ENCODE data around the gene SCAF4.

DNA sequence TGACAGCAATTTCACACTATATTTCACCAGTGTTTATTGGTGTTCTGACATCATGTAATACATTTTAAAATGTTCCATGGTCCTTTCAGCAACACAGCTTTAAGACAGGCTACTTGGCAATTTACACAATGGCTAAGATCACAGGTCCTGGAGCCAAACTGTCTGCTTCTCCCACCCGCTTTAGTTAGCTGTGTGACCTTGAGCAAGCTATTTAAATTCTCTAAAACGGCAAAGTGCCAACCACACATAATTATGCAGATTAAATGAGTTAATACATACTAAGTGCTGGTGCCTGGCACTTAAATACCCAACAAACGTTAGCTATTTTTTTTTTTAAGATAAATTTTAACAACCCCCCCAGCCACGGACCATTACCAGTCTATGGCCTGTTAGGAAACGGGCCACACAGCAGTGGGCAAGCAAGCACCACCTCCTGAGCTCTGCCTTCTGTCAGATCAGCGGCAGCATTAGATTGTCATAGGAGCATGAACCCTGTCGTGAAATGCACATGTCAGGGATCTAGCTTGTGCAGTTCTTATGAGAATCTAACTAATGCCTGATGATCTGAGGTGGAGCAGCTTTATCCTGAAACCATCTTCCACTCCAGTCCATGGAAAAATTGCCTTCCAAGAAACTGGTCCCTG, 45.5 kb downstream of the SCAF4 start:
- no peak for TF ChIP-seq POLR2AphosphoS5 (IDR thresholded peaks at IDR 0.05)
- TF ChIP-seq, protein P1, sequence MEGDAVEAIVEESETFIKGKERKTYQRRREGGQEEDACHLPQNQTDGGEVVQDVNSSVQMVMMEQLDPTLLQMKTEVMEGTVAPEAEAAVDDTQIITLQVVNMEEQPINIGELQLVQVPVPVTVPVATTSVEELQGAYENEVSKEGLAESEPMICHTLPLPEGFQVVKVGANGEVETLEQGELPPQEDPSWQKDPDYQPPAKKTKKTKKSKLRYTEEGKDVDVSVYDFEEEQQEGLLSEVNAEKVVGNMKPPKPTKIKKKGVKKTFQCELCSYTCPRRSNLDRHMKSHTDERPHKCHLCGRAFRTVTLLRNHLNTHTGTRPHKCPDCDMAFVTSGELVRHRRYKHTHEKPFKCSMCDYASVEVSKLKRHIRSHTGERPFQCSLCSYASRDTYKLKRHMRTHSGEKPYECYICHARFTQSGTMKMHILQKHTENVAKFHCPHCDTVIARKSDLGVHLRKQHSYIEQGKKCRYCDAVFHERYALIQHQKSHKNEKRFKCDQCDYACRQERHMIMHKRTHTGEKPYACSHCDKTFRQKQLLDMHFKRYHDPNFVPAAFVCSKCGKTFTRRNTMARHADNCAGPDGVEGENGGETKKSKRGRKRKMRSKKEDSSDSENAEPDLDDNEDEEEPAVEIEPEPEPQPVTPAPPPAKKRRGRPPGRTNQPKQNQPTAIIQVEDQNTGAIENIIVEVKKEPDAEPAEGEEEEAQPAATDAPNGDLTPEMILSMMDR (IDR thresholded peaks at IDR 0.05 in 8 of 11, conservative IDR thresholded peaks at IDR 0.05 in 3 of 11): no peak
- no peak for TF ChIP-seq POLR2A (IDR thresholded peaks at IDR 0.05)
